DND-41 (cell line): ENCODE data around the gene VWA3B.

Experiments used
- ATAC-seq: fragments of 200-7000 bp; cut with Tn5 transposase; 3 replicates; pipeline ENCODE4 v1.9.1; 2021; ENCODE audit warnings: low read depth; ENCODE audit not compliant: insufficient read depth
- DNase-seq: peaks from one replicate; pipeline ENCODE4 v3.0.0-alpha.2; 2020
- H2AFZ ChIP-seq: 2 replicates; pipeline ENCODE4 v1.6.0; 2012; ENCODE audit warnings: low read depth, low read length
- H3K27ac ChIP-seq: 2 replicates; pipeline ENCODE4 v1.5.1; 2012; ENCODE audit warnings: low read length, inconsistent platforms
- H3K27me3 ChIP-seq: fragments of 200-600 bp; sonication (generic); 2 replicates; pipeline ENCODE4 v1.6.0; 2012; ENCODE audit warnings: low read length, mild to moderate bottlenecking, inconsistent platforms; ENCODE audit not compliant: insufficient read depth, poor library complexity
- H3K36me3 ChIP-seq: 2 replicates; pipeline ENCODE4 v1.5.1; 2012; ENCODE audit warnings: low read length, inconsistent platforms; ENCODE audit not compliant: insufficient read depth
- H3K4me1 ChIP-seq: 2 replicates; pipeline ENCODE4 v1.5.1; 2012; ENCODE audit warnings: mild to moderate bottlenecking, low read length; ENCODE audit not compliant: insufficient read depth
- H3K4me2 ChIP-seq: 2 replicates; pipeline ENCODE4 v1.6.0; 2012; ENCODE audit warnings: mild to moderate bottlenecking, moderate library complexity, low read length, inconsistent platforms; ENCODE audit not compliant: insufficient read depth
- H3K4me3 ChIP-seq, 2 experiments: fragments of 200-600 bp in 1 of 2; shearing (Covaris generic) in 1 of 2; 2 replicates each; pipeline ENCODE4 v1.5.1; 2012 to 2016; ENCODE audit warnings: inconsistent platforms in 2 of 2, low read length in 2 of 2, mild to moderate bottlenecking in 2 of 2, low read depth in 1 of 2, moderate library complexity in 1 of 2
- H3K79me2 ChIP-seq: 2 replicates; pipeline ENCODE4 v1.6.0; 2012; ENCODE audit warnings: low read length, inconsistent platforms; ENCODE audit not compliant: insufficient read depth
- H3K9ac ChIP-seq: 2 replicates; pipeline ENCODE4 v1.6.0; 2012; ENCODE audit warnings: low read depth, mild to moderate bottlenecking, inconsistent platforms, low read length, moderate library complexity
- H3K9me3 ChIP-seq: 2 replicates; pipeline ENCODE4 v1.5.1; 2012; ENCODE audit warnings: low read length, moderate library complexity, mild to moderate bottlenecking, inconsistent platforms; ENCODE audit not compliant: insufficient read depth, severe bottlenecking
- H4K20me1 ChIP-seq: 2 replicates; pipeline ENCODE4 v1.6.0; 2012; ENCODE audit warnings: low read length; ENCODE audit not compliant: insufficient read depth
- CTCF ChIP-seq: IDR thresholded peaks from 2 replicates; pipeline ENCODE4 v1.5.1; 2012; ENCODE audit warnings: borderline replicate concordance, low read length, moderate library complexity, mild to moderate bottlenecking; ENCODE audit not compliant: poor library complexity, severe bottlenecking; ENCODE audit errors: extremely low read depth
- EZH2 ChIP-seq: IDR thresholded peaks from 3 replicates; pipeline ENCODE4 v1.6.1; 2012; ENCODE audit warnings: borderline replicate concordance, low read depth, mild to moderate bottlenecking, moderate library complexity, low read length, inconsistent platforms; ENCODE audit not compliant: severe bottlenecking

Gene VWA3B

GRCh38 chr2:98050070-98050469 is 36.9 kb upstream of the VWA3B start:
- no peak for ATAC-seq
- no peak for TF ChIP-seq EZH2
- TF ChIP-seq CTCF = no peak
- no peak overlapping the region for H3K4me3 ChIP-seq
- no peak overlapping the region for H2AFZ ChIP-seq
- DNase-seq = no peak
- H3K4me1 ChIP-seq = no peaks in the 10 kb centered on the region
- no peak overlapping the region for H3K9ac ChIP-seq
- no peaks in the 10 kb centered on the region for H3K79me2 ChIP-seq
- no peak overlapping the region for H3K27ac ChIP-seq
- no peaks in the 10 kb centered on the region for H3K36me3 ChIP-seq
- H3K4me2 ChIP-seq = no peak overlapping the region
- no peaks in the 10 kb centered on the region for H4K20me1 ChIP-seq
- H3K27me3 ChIP-seq = no peaks in the 10 kb centered on the region
- H3K9me3 ChIP-seq = no peaks in the 10 kb centered on the region

DNA sequence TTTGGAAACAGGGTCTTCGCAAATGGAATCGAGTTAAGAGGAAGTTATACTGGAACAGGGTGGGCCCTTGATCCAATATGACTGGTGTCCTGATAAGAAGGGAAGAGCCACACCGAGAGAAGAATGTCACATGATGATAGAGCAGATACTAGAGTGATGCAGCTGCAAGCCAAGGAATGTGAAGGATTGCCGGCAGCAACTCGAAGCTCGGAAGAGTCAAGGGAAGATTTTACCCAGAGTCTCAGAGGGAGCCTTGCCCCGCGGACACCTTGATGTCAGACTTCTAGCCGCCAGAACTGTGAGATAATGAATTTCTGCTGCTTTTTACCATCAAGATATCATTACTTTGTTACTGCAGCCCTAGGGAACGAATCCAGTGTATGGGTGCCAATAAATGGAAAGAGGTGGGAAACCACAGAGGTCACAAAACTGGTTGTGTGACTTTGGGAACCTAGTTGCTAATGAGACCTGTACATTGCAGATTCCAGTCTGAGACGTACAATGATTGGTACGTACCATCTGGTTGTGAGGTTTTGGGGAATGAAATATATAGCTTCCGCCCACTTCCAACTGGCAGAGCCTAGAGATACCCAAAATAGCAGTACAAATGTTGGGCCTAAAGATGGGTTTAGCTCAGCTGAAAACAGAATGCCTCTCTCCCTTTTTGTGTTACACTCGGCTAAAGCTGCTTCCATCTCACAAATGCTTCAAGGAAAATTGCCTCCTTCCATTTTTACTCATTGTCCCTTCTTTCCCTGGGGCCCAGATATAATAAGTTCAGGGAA is 28.6 kb upstream of the VWA3B start:
- DNase-seq = no peak
- no peak overlapping the region for H3K9ac ChIP-seq
- ATAC-seq = no peak
- no peaks in the 10 kb centered on the region for H3K27me3 ChIP-seq
- H3K4me2 ChIP-seq = no peak overlapping the region
- no peak overlapping the region for H3K4me3 ChIP-seq
- H3K36me3 ChIP-seq = no peaks in the 10 kb centered on the region
- no peak overlapping the region for H3K27ac ChIP-seq
- no peaks in the 10 kb centered on the region for H4K20me1 ChIP-seq
- H3K4me1 ChIP-seq = no peaks in the 10 kb centered on the region
- no peaks in the 10 kb centered on the region for H3K79me2 ChIP-seq
- no peak overlapping the region for H2AFZ ChIP-seq
- no peak for TF ChIP-seq EZH2
- no peak for TF ChIP-seq CTCF
- H3K9me3 ChIP-seq = no peaks in the 10 kb centered on the region

DNA sequence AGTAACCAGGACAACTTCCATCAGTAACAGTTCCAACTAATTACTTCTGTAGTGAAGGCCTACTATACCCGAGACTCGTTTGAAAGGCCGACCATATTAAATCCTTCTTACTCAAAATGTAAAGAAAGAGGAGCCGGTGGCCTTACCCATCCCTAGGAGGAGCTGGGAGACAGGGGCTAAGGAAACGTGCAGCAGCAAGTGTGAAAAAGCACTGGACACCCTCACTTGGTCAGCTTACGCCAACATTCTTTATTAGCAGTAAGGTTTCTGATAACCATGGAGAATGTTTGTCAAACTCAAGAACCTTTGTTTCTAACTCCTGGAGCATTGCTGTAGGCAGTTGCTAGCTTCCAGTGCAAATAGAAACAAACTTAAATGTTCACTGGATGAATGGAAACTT is 26.7 kb upstream of the VWA3B start:
- H3K4me1 ChIP-seq = no peaks in the 10 kb centered on the region

More for the DNA sequence above, 26.7 kb upstream of the VWA3B start:
- Histone ChIP-seq H3K27ac (no peak overlapping the region), H2AFZ (no peak overlapping the region), H4K20me1 (no peaks in the 10 kb centered on the region), H3K4me3 (no peak overlapping the region), H3K4me2 (no peak overlapping the region), H3K9ac (no peak overlapping the region), H3K79me2 (no peaks in the 10 kb centered on the region), H3K9me3 (no peaks in the 10 kb centered on the region), H3K36me3 (no peaks in the 10 kb centered on the region), H3K27me3 (no peaks in the 10 kb centered on the region)
- no peak for DNase-seq
- no peak for ATAC-seq
- no peak for TF ChIP-seq CTCF
- no peak for TF ChIP-seq EZH2
